CD4-positive, alpha-beta T cell (primary cell): ENCODE results near the gene PALS2. TPM values are rescaled to one million over a fixed set of nuclear protein-coding genes. Genes with fewer than 3 reads are reported as not detected.

Experiments
- ATAC-seq: fragments of 200-7000 bp; cut with Tn5 transposase; one replicate; pipeline ENCODE4 v1.10.0; 2022; ENCODE audit warnings: mild to moderate bottlenecking; ENCODE audit not compliant: poor library complexity
- CTCF ChIA-PET: fragments of 350-600 bp; sonication (Branson Sonifier 250); formaldehyde crosslinking; loops from one replicate; lab custom pipeline; 2021; ENCODE audit warnings: antibody characterized with exemption, inconsistent platforms; lab: Charles Lee
- POLR2A ChIA-PET: fragments of 350-600 bp; sonication (Branson Sonifier 250); formaldehyde crosslinking; loops from one replicate; lab custom pipeline; 2021; ENCODE audit warnings: antibody characterized with exemption, inconsistent platforms; lab: Charles Lee
- DNase-seq, 14 experiments: peaks; one replicate each; pipeline ENCODE4 v3.0.0-alpha.2; 2013 to 2020; ENCODE audit warnings: mixed read lengths in 2 of 14
- H3K27ac ChIP-seq, 2 donors: one replicate each; pipeline versions ENCODE4 v1.5.1 to v1.7.0; 2013; ENCODE audit warnings: low read length in 2 of 2, low read depth in 1 of 2, mild to moderate bottlenecking in 1 of 2
- H3K27me3 ChIP-seq, 2 experiments: 1 replicate in 1 of 2; 2 replicates in 1 of 2; pipeline versions ENCODE4 v1.6.1 to v1.7.0; 2013; ENCODE audit warnings: low read length in 2 of 2, control low read depth in 1 of 2, mild to moderate bottlenecking in 1 of 2, moderate library complexity in 1 of 2; ENCODE audit not compliant: insufficient read depth in 2 of 2, control insufficient read depth in 1 of 2
- H3K36me3 ChIP-seq: one replicate; pipeline ENCODE4 v1.6.1; 2013; ENCODE audit warnings: low read length, control low read depth; ENCODE audit not compliant: insufficient read depth
- H3K4me1 ChIP-seq: one replicate; pipeline ENCODE4 v1.6.1; 2013; ENCODE audit warnings: low read length, control low read depth; ENCODE audit not compliant: insufficient read depth
- H3K4me3 ChIP-seq: one replicate; pipeline ENCODE4 v1.5.1; 2013; ENCODE audit warnings: mild to moderate bottlenecking, low read length, moderate library complexity
- H3K9me3 ChIP-seq, 2 experiments: 1 replicate in 1 of 2; 2 replicates in 1 of 2; pipeline versions ENCODE4 v1.6.1 to v1.7.0; 2013; ENCODE audit warnings: low read length in 2 of 2, mild to moderate bottlenecking in 2 of 2, control low read depth in 1 of 2, moderate library complexity in 1 of 2; ENCODE audit not compliant: control insufficient read depth in 1 of 2, insufficient read depth in 1 of 2
- H3K27ac Mint-ChIP-seq: one replicate; pipeline ENCODE4 v1.8.0; 2020; ENCODE audit warnings: mixed read lengths
- H3K27me3 Mint-ChIP-seq: one replicate; pipeline ENCODE4 v1.8.0; 2021; ENCODE audit warnings: mixed read lengths
- H3K36me3 Mint-ChIP-seq: one replicate; pipeline ENCODE4 v1.8.0; 2021; ENCODE audit warnings: low read depth, mixed read lengths
- H3K4me1 Mint-ChIP-seq: one replicate; pipeline ENCODE4 v1.8.0; 2021; ENCODE audit warnings: low read depth, mixed read lengths
- H3K4me3 Mint-ChIP-seq: one replicate; pipeline ENCODE4 v1.8.0; 2020; ENCODE audit warnings: mild to moderate bottlenecking, mixed read lengths
- H3K9me3 Mint-ChIP-seq: one replicate; pipeline ENCODE4 v1.8.0; 2020; ENCODE audit warnings: mixed read lengths
- intact Hi-C, 2 experiments: fragments of 100-400 bp; cut with DNase I in 1 of 2; cut with micrococcal nuclease in 1 of 2; formaldehyde crosslinking; loops; one replicate each; pipeline versions ENCODE4 v1.15.1 to v1.9.0; 2023 to 2025; cut with DNase I, micrococcal nuclease
- total RNA-seq, 174 experiments: library from RNA in 2 of 174; stranded (reverse) in 2 of 174; gene quantifications; one replicate each; pipeline ENCODE4 v1.2.3 and lab custom pipeline; 2021 to 2026
- TF ChIP-seq, protein P1 (sequence below): fragments of 200-600 bp; IDR thresholded peaks from one replicate; pipeline ENCODE4 v1.8.0; 2022; ENCODE audit warnings: antibody characterized with exemption, mild to moderate bottlenecking

Gene PALS2
- total RNA-seq, 2 experiments from 2014 or later = 35.0 to 53.2 TPM

- H3K27ac Mint-ChIP-seq = peak overlapping the region; percentile 91
- peaks cover 12% of the 10 kb centered on the region for H3K36me3 Mint-ChIP-seq
- peak overlapping the region in 1 of 2 donors; percentile 49 for H3K27ac ChIP-seq
- no peaks in the 10 kb centered on the region for H3K27me3 Mint-ChIP-seq
- peak overlapping the region; percentile 73 for H3K4me3 ChIP-seq
- peaks cover 33% of the 10 kb centered on the region for H3K4me1 Mint-ChIP-seq
- peak overlapping the region; percentile 89 for H3K4me3 Mint-ChIP-seq
- H3K27me3 ChIP-seq = no peaks in the 10 kb centered on the region
- H3K9me3 Mint-ChIP-seq = no peaks in the 10 kb centered on the region
- intact Hi-C loops = loop anchor here in 1 of 2 experiments (5.0 to 10.0 kb wide), 10 partner anchors 405 to 1747 kb away; partner anchors contain the start of genes CBX3, CCDC126, FAM221A and HNRNPA2B1
- no peaks in the 10 kb centered on the region for H3K36me3 ChIP-seq
- ATAC-seq (no peak), DNase-seq (no peak)
- CTCF ChIA-PET = no interaction called here
- H3K9me3 ChIP-seq = no peaks in the 10 kb centered on the region
- POLR2A ChIA-PET = interaction anchor here (0.8 to 3.1 kb wide), 5 partner anchors 9 to 553 kb away, joined by 3 to 13 read pairs (median 8); partner anchors contain the start of gene CYCS
- H3K4me1 ChIP-seq = peaks cover 19% of the 10 kb centered on the region
- TF ChIP-seq, protein P1, sequence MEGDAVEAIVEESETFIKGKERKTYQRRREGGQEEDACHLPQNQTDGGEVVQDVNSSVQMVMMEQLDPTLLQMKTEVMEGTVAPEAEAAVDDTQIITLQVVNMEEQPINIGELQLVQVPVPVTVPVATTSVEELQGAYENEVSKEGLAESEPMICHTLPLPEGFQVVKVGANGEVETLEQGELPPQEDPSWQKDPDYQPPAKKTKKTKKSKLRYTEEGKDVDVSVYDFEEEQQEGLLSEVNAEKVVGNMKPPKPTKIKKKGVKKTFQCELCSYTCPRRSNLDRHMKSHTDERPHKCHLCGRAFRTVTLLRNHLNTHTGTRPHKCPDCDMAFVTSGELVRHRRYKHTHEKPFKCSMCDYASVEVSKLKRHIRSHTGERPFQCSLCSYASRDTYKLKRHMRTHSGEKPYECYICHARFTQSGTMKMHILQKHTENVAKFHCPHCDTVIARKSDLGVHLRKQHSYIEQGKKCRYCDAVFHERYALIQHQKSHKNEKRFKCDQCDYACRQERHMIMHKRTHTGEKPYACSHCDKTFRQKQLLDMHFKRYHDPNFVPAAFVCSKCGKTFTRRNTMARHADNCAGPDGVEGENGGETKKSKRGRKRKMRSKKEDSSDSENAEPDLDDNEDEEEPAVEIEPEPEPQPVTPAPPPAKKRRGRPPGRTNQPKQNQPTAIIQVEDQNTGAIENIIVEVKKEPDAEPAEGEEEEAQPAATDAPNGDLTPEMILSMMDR = no peak
Observed at GRCh38 chr7:24572016-24572392, 1.2 kb upstream of the PALS2 start.

DNA sequence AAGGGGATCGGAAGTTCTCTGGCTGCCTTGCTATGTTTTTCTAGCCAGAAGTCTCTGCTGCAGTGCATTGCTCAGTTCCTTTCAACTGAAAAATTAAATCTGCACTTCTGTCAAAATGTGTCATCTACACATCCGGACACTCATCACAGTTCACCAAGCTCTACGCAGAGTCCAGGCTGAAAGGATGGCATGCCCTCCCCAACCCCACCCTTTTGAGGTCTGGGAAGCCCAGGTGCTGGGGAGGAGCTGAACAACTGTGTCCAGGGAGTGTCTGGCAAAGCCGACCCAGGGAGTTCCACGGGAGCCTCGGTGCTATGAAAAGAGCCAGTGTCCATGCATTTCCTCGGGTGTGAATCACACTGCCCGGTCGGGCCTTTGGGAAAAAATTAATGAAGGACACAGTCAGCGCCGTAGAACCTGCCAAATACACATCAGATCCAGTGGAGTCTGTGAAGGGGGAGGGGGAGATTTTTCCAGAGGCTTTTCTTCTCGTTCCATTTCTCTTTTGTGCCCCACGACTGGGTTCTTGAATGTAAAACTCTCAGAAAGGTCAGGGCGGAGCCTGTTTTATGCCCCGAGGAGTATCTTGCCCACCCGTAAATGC lies 757 bp upstream of the PALS2 start:
- ChIA-PET CTCF (no interaction called here), POLR2A (interaction anchor here (0.8 to 3.1 kb wide), 7 partner anchors 10 to 975 kb away, joined by 3 to 13 read pairs (median 5); partner anchors contain the start of genes CCDC126 and CYCS)
- ATAC-seq (peak; percentile 25), DNase-seq (peak in 12 of 14 experiments; percentile 4 to 52 (median 28))
- TF ChIP-seq, protein P1 = no peak
- Histone ChIP-seq H3K27ac (peak overlapping the region; percentile 35 to 49), H3K27me3 (no peaks in the 10 kb centered on the region), H3K36me3 (no peaks in the 10 kb centered on the region), H3K4me3 (peak overlapping the region; percentile 73), H3K4me1 (peaks cover 19% of the 10 kb centered on the region), H3K9me3 (no peaks in the 10 kb centered on the region)
- Mint-ChIP-seq H3K36me3 (peaks cover 12% of the 10 kb centered on the region), H3K4me1 (peaks cover 37% of the 10 kb centered on the region), H3K9me3 (no peaks in the 10 kb centered on the region), H3K27me3 (no peaks in the 10 kb centered on the region), H3K4me3 (peak overlapping the region; percentile 89), H3K27ac (peak overlapping the region; percentile 91)
- intact Hi-C loops = loop anchor here in 1 of 2 experiments (5.0 to 10.0 kb wide), 10 partner anchors 405 to 1748 kb away; partner anchors contain the start of genes CBX3, CCDC126, FAM221A and HNRNPA2B1

DNA sequence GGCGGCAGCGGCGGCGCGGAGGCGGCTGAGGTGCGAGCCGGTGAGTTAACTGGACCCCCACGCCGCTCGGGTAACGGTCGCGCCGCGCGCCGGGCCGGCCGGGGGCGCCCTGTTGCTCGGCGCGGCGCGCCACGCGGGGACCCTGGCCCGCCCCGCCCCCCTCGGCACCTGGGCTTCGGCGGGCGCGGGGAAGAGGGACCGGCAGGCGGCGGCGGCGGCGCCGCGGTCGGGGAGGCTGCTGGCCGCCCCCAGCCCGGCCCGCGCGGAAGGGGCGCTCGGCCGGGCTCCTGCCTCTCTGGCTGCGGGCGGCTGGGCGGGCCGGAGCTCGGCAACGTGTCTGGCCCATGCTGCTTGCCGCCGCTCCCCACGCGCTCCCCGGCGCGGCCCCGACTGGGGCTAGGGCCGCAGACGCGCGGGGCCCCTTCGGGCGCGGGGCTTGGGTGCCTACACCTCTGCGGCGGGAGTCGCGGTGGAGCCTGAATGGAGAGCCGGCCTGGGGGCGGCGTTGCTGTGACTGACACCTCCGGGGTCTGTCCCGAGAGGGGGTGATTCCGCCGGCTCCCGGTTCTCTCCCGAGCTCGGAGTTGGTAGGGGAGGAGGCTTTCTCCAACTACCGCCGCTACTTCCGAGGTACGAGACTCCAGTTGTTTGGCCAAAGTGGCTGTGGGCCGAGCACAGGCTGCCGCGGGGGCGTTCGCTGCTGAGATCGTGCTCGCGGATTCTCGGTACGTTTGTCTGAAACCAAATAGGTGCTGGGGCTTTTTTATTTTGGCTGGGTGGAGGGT lies 494 bp downstream of the PALS2 start:
- H3K9me3 Mint-ChIP-seq = no peaks in the 10 kb centered on the region
- H3K27ac ChIP-seq = no peak overlapping the region
- H3K9me3 ChIP-seq = no peaks in the 10 kb centered on the region
- H3K27me3 Mint-ChIP-seq = no peaks in the 10 kb centered on the region
- H3K36me3 Mint-ChIP-seq = peaks cover 12% of the 10 kb centered on the region
- H3K4me3 Mint-ChIP-seq = peak overlapping the region; percentile 97
- peak overlapping the region; percentile 91 for H3K27ac Mint-ChIP-seq
- CTCF ChIA-PET = interaction anchor here (1.3 kb wide), 1 partner anchor 14 kb away, joined by 3 read pairs; no protein-coding TSS in a partner anchor
- H3K4me3 ChIP-seq = peak overlapping the region; percentile 84
- DNase-seq = peak in 11 of 14 experiments; percentile 4 to 48 (median 22)
- TF ChIP-seq, protein P1 = no peak
- no peaks in the 10 kb centered on the region for H3K36me3 ChIP-seq
- peaks cover 50% of the 10 kb centered on the region for H3K4me1 Mint-ChIP-seq
- no peaks in the 10 kb centered on the region for H3K27me3 ChIP-seq
- POLR2A ChIA-PET = interaction anchor here (1.0 to 3.1 kb wide), 6 partner anchors 11 to 552 kb away, joined by 3 to 13 read pairs (median 8); partner anchors contain the start of gene CYCS
- intact Hi-C loops = loop anchor here in 1 of 2 experiments (5.0 to 10.0 kb wide), 10 partner anchors 404 to 1749 kb away; partner anchors contain the start of genes CBX3, CCDC126, FAM221A and HNRNPA2B1
- peaks cover 19% of the 10 kb centered on the region for H3K4me1 ChIP-seq
- peak; percentile 42 for ATAC-seq
